SK-MEL-5 (cell line): ENCODE data around the gene FGF19. TPM values are rescaled to one million over a fixed set of nuclear protein-coding genes. Genes with fewer than 3 reads are reported as not detected.

Experiments
- DNase-seq: peaks from one replicate; pipeline ENCODE4 v3.0.0-alpha.2; 2016; ENCODE audit warnings: low read depth, low spot score
- in situ Hi-C: cut with HindIII; loops from 2 replicates; pipeline ENCODE4 v1.10.0; 2016; ENCODE audit warnings: low sequenced_read_pairs, high pct_unique_total_duplicates, low pct_unique_long_range_greater_than_20kb
- total RNA-seq: library from RNA; depleted of rRNA; stranded (reverse); fragments of >200 nt; shearing (Covaris generic); gene quantifications from 2 replicates; pipeline ENCODE4 v1.2.3, GENCODE V29; 2014; rRNA removed

The FGF19 gene
- total RNA-seq, 1 experiment from 2014 or later = 0.13 TPM

DNA sequence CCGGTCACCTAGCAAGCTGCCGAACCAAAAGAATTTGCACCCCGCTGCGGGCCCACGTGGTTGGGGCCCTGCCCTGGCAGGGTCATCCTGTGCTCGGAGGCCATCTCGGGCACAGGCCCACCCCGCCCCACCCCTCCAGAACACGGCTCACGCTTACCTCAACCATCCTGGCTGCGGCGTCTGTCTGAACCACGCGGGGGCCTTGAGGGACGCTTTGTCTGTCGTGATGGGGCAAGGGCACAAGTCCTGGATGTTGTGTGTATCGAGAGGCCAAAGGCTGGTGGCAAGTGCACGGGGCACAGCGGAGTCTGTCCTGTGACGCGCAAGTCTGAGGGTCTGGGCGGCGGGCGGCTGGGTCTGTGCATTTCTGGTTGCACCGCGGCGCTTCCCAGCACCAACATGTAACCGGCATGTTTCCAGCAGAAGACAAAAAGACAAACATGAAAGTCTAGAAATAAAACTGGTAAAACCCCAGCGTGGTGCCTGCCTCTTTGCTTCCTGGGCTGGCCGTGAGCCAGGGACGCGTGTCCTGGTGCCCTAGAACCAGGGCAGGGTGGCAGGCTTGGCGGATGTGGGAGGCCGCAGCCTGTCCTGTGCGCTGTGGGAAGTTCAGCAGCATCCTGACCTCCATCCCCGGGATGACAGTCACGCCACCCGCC, 49.7 kb downstream of the FGF19 start:
- no peak for DNase-seq
- in situ Hi-C loops = loop anchor here (10.0 to 25.0 kb wide), 3 partner anchors 339 to 539 kb away; no protein-coding TSS in a partner anchor

DNA sequence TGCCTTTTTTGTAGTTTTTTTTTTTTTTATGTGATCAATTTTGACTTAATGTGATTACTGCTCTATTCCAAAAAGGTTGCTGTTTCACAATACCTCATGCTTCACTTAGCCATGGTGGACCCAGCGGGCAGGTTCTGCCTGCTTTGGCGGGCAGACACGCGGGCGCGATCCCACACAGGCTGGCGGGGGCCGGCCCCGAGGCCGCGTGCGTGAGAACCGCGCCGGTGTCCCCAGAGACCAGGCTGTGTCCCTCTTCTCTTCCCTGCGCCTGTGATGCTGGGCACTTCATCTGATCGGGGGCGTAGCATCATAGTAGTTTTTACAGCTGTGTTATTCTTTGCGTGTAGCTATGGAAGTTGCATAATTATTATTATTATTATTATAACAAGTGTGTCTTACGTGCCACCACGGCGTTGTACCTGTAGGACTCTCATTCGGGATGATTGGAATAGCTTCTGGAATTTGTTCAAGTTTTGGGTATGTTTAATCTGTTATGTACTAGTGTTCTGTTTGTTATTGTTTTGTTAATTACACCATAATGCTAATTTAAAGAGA, 50.3 kb downstream of the FGF19 start:
- in situ Hi-C loops = loop anchor here (10.0 to 25.0 kb wide), 3 partner anchors 339 to 539 kb away; no protein-coding TSS in a partner anchor
- DNase-seq = no peak

DNA sequence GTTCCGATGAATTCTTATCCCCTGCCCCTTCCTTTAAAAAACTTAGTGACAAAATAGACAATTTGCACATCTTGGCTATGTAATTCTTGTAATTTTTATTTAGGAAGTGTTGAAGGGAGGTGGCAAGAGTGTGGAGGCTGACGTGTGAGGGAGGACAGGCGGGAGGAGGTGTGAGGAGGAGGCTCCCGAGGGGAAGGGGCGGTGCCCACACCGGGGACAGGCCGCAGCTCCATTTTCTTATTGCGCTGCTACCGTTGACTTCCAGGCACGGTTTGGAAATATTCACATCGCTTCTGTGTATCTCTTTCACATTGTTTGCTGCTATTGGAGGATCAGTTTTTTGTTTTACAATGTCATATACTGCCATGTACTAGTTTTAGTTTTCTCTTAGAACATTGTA, 50.8 kb downstream of the FGF19 start:
- DNase-seq = no peak

DNA sequence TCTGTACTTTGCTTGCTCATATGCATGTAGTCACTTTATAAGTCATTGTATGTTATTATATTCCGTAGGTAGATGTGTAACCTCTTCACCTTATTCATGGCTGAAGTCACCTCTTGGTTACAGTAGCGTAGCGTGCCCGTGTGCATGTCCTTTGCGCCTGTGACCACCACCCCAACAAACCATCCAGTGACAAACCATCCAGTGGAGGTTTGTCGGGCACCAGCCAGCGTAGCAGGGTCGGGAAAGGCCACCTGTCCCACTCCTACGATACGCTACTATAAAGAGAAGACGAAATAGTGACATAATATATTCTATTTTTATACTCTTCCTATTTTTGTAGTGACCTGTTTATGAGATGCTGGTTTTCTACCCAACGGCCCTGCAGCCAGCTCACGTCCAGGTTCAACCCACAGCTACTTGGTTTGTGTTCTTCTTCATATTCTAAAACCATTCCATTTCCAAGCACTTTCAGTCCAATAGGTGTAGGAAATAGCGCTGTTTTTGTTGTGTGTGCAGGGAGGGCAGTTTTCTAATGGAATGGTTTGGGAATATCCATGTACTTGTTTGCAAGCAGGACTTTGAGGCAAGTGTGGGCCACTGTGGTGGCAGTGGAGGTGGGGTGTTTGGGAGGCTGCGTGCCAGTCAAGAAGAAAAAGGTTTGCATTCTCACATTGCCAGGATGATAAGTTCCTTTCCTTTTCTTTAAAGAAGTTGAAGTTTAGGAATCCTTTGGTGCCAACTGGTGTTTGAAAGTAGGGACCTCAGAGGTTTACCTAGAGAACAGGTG, 51.8 kb downstream of the FGF19 start:
- no peak for DNase-seq
- in situ Hi-C loops = loop anchor here (10.0 to 25.0 kb wide), 3 partner anchors 337 to 537 kb away; no protein-coding TSS in a partner anchor

More for the DNA sequence above, 50.8 kb downstream of the FGF19 start:
- in situ Hi-C loops = loop anchor here (10.0 to 25.0 kb wide), 3 partner anchors 338 to 538 kb away; no protein-coding TSS in a partner anchor

DNA sequence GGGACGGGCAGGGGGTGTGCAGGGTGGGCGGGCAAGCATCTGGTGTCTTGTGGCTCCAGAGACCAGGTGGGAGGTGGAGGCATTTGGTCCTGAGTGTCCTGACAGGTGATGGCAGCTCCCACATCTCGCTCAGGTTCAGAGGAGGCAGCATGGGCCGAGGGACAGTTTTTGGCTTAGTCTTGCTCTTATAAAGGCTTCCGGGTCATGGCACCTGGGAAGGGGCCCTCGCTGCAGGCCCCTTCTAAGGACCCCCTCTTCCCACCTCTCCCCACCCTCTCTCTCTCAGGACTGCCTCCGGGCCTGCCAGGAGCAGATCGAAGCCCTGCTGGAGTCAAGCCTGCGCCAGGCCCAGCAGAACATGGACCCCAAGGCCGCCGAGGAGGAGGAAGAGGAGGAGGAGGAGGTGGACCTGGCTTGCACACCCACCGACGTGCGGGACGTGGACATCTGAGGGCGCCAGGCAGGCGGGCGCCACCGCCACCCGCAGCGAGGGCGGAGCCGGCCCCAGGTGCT, 52.9 kb downstream of the FGF19 start:
- no peak for DNase-seq
- in situ Hi-C loops = loop anchor here (10.0 to 25.0 kb wide), 3 partner anchors 336 to 536 kb away; no protein-coding TSS in a partner anchor

DNA sequence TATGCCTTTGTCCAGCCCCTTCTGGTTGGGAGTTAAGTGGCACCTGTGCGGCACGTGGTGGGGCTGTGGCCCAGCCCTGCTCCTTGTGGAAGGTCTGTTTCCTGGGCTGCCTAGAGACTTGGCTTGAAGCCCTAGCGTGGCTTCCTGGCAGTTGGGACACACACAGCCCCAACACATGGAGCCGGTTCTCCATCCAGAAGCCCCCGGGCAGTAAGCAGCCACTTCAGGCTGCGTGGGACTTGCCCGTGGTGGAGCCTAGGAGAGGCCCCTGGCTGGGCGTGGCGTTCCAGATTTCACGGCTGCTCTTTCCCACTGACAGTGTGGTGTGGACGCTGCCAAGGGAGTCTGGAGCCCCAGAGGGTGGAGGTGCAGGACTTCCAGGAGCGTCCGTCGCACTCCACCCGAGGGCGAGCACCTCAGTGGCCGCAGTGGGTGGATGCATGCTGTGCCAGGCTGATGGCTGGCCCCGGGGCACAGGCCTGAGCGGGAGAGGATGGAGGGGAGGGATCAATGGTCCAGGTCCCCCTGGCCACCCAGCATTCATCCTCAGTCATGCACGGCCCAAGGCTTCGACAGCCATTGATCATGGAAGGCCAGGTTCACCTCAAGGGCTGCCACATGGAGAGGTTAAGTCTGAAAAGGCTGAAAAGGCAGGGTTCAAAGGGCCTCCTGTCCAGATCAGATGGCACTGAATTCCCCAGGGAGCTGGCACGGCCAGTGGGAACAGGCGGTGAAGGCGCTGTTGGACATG, 53.6 kb downstream of the FGF19 start:
- DNase-seq = no peak
- in situ Hi-C loops = loop anchor here (10.0 to 25.0 kb wide), 3 partner anchors 335 to 535 kb away; no protein-coding TSS in a partner anchor

DNA sequence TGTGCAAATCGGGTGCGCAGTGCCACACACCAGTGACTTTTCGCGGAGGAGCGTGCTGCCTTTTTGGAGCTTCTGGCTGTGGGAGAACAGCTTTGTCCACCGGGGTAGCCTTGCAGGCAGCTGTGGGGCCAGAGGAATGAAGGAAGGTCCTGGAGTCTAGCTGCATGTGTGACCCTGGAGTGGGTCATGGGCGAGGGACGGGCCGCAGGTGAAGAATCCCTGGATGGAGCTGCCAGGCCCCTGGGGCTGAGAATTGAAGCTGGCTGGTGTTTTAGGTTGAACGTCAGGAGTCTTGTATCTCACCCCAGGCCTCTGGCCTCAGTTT, 54.3 kb downstream of the FGF19 start:
- in situ Hi-C loops = no loop called here
- no peak for DNase-seq

DNA sequence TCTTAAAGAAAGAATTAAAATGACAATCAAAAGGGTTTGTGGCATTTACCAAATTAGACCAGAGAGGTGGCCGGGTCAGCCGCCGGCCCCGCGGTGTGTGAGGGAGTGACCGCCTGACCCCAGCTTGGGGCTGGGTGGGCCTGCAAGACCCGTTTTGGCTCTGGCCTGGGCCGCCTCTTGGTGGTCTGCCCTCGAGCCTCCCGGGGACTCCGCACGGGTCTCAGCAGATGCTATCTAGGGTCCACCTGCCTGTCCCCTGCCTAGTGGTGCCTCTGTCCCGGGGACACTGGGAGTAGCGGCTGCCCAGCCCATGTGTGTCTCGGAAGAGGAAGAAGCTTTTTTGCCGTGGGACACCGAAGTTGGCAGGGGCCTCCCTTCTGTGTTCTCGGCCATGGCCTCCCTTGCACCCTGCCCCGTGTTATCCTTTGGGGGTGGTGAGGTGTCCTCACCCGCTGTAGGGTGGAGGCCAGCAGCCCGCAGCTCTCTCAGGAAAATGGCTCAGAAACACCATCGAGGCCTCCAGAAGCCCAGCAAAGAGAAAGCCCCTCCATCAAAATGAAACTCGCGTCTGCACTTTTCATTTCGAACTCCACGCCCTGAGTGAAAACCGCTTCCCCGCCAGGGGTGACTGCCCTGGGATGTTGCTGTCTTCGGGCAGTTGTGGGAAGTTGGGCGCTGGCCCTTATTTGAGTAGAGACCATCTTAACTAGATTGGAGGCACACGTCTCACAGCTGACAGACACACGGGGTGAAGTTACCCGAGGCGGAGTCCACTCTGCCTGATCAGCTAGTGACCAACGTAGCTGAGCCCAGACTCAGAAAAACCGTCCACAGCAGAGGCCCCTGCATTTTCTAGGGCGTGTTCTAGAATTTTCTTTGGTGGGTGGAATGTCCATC, 54.9 kb downstream of the FGF19 start:
- in situ Hi-C loops = no loop called here
- DNase-seq = no peak

Other genes starting within 250 kb of the FGF19 start
- gene LINC01488, start 222.4 kb downstream of the FGF19 start, total RNA-seq = 3.6 and 4.4 TPM in 2 replicates
- gene CCND1, start 62.9 kb downstream of the FGF19 start, total RNA-seq = 111 and 118 TPM in 2 replicates
- gene LTO1, start 28.7 kb downstream of the FGF19 start, total RNA-seq = 39.9 and 46.7 TPM in 2 replicates
- gene FGF4, start 71.3 kb upstream of the FGF19 start, total RNA-seq = not detected in 2 replicates
- not detected in 2 replicates for gene FGF3, start 115.4 kb upstream of the FGF19 start, total RNA-seq